Measurements from ENCODE around the gene GJB5. TPM values are rescaled to one million over a fixed set of nuclear protein-coding genes. Genes with fewer than 3 reads are reported as not detected.

GJB5 gene
- not detected in 2 replicates for total RNA-seq (2014; rRNA removed; shearing (Covaris generic))

GRCh38 chr1:34754964-34755637, at the start of gene GJB5:
TSS of gene GJB5 (plus strand) at chr1:34755047. CDS start at chr1:34757331, 2,284 bp downstream.
- no peaks in the 10 kb centered on the region for H3K36me3 ChIP-seq
- H3K9me3 ChIP-seq (replicated peaks): 0 out of 2 replicates have a peak, but pooled peaks cover 2% of the 10 kb centered on the region
- no peak within 1 kb of the TSS for H3K4me3 ChIP-seq
- no peak within 1 kb of the TSS for H3K27ac ChIP-seq
- no peaks in the 10 kb centered on the region for H3K27me3 ChIP-seq (replicated peaks)
- no peaks in the 10 kb centered on the region for H3K4me1 ChIP-seq (replicated peaks)
- DNase-seq (ENCODE audit: low read depth in 1 of 2, low spot score in 2 of 2): no peak

- Histone ChIP-seq H3K9me3 (replicated peaks) (no peaks in the 10 kb centered on the region), H3K4me3 (no peak overlapping the region), H3K4me1 (replicated peaks) (no peaks in the 10 kb centered on the region), H3K27me3 (replicated peaks) (0 out of 2 replicates have a peak, but pooled peaks cover 7% of the 10 kb centered on the region), H3K36me3 (no peaks in the 10 kb centered on the region), H3K27ac (no peak overlapping the region)
- DNase-seq (ENCODE audit: low read depth in 1 of 2, low spot score in 2 of 2): no peak
Measured at GRCh38 chr1:34705077-34705476, 49.8 kb upstream of the GJB5 start.

- H3K36me3 ChIP-seq: no peaks in the 10 kb centered on the region
Measured at GRCh38 chr1:34708106-34708505, 46.7 kb upstream of the GJB5 start.

GRCh38 chr1:34709547-34709946, 45.3 kb upstream of the GJB5 start:
- H3K9me3 ChIP-seq (replicated peaks): no peaks in the 10 kb centered on the region
- H3K27me3 ChIP-seq (replicated peaks): no peaks in the 10 kb centered on the region
- no peak overlapping the region for H3K4me3 ChIP-seq
- no peaks in the 10 kb centered on the region for H3K4me1 ChIP-seq (replicated peaks)
- H3K27ac ChIP-seq: no peak overlapping the region
- no peak for DNase-seq (ENCODE audit: low read depth in 1 of 2, low spot score in 2 of 2)
- H3K36me3 ChIP-seq: no peaks in the 10 kb centered on the region

More at GRCh38 chr1:34708106-34708505, 46.7 kb upstream of the GJB5 start:
- Histone ChIP-seq H3K27ac (no peak overlapping the region), H3K9me3 (replicated peaks) (no peaks in the 10 kb centered on the region), H3K4me3 (no peak overlapping the region), H3K4me1 (replicated peaks) (no peaks in the 10 kb centered on the region), H3K27me3 (replicated peaks) (0 out of 2 replicates have a peak, but pooled peaks cover 4% of the 10 kb centered on the region)
- DNase-seq (ENCODE audit: low read depth in 1 of 2, low spot score in 2 of 2): no peak

- Histone ChIP-seq H3K4me3 (no peak overlapping the region), H3K36me3 (no peaks in the 10 kb centered on the region)
- DNase-seq (ENCODE audit: low read depth in 1 of 2, low spot score in 2 of 2): no peak
Measured at GRCh38 chr1:34710812-34711211, 44.0 kb upstream of the GJB5 start.

GRCh38 chr1:34711485-34711884, 43.4 kb upstream of the GJB5 start:
- DNase-seq (ENCODE audit: low read depth in 1 of 2, low spot score in 2 of 2): no peak

More at GRCh38 chr1:34710812-34711211, 44.0 kb upstream of the GJB5 start:
- H3K4me1 ChIP-seq (replicated peaks): peaks cover 8% of the 10 kb centered on the region; the same call in 1 of the 2 replicates
- no peaks in the 10 kb centered on the region for H3K9me3 ChIP-seq (replicated peaks)
- no peaks in the 10 kb centered on the region for H3K27me3 ChIP-seq (replicated peaks)
- no peak overlapping the region for H3K27ac ChIP-seq

GRCh38 chr1:34712007-34712688, 42.7 kb upstream of the GJB5 start:
- no peaks in the 10 kb centered on the region for H3K9me3 ChIP-seq (replicated peaks)
- no peak overlapping the region for H3K27ac ChIP-seq
- no peaks in the 10 kb centered on the region for H3K36me3 ChIP-seq
- no peaks in the 10 kb centered on the region for H3K27me3 ChIP-seq (replicated peaks)
- no peak overlapping the region for H3K4me3 ChIP-seq
- peaks cover 12% of the 10 kb centered on the region for H3K4me1 ChIP-seq (replicated peaks)
- no peak for DNase-seq (ENCODE audit: low read depth in 1 of 2, low spot score in 2 of 2)

More at GRCh38 chr1:34711485-34711884, 43.4 kb upstream of the GJB5 start:
- no peak overlapping the region for H3K27ac ChIP-seq
- H3K27me3 ChIP-seq (replicated peaks): no peaks in the 10 kb centered on the region
- H3K4me3 ChIP-seq: no peak overlapping the region
- H3K9me3 ChIP-seq (replicated peaks): no peaks in the 10 kb centered on the region
- H3K36me3 ChIP-seq: no peaks in the 10 kb centered on the region
- H3K4me1 ChIP-seq (replicated peaks): peaks cover 12% of the 10 kb centered on the region

- Histone ChIP-seq H3K9me3 (replicated peaks) (no peaks in the 10 kb centered on the region), H3K4me3 (no peak overlapping the region), H3K27me3 (replicated peaks) (no peaks in the 10 kb centered on the region), H3K4me1 (replicated peaks) (peaks cover 12% of the 10 kb centered on the region), H3K36me3 (no peaks in the 10 kb centered on the region), H3K27ac (no peak overlapping the region)
- no peak for DNase-seq (ENCODE audit: low read depth in 1 of 2, low spot score in 2 of 2)
Measured at GRCh38 chr1:34713443-34713842, 41.4 kb upstream of the GJB5 start.

GRCh38 chr1:34714386-34714785, 40.5 kb upstream of the GJB5 start:
- no peak for DNase-seq (ENCODE audit: low read depth in 1 of 2, low spot score in 2 of 2)
- Histone ChIP-seq H3K4me1 (replicated peaks) (peaks cover 12% of the 10 kb centered on the region), H3K27me3 (replicated peaks) (no peaks in the 10 kb centered on the region)

GRCh38 chr1:34715139-34715538, 39.7 kb upstream of the GJB5 start:
- no peak overlapping the region for H3K4me3 ChIP-seq
- H3K27ac ChIP-seq: no peak overlapping the region
- no peak for DNase-seq (ENCODE audit: low read depth in 1 of 2, low spot score in 2 of 2)
- H3K36me3 ChIP-seq: no peaks in the 10 kb centered on the region
- peaks cover 12% of the 10 kb centered on the region for H3K4me1 ChIP-seq (replicated peaks)
- no peaks in the 10 kb centered on the region for H3K27me3 ChIP-seq (replicated peaks)
- no peaks in the 10 kb centered on the region for H3K9me3 ChIP-seq (replicated peaks)

More at GRCh38 chr1:34714386-34714785, 40.5 kb upstream of the GJB5 start:
- no peaks in the 10 kb centered on the region for H3K36me3 ChIP-seq
- H3K27ac ChIP-seq: no peak overlapping the region
- H3K9me3 ChIP-seq (replicated peaks): no peaks in the 10 kb centered on the region
- H3K4me3 ChIP-seq: no peak overlapping the region

GRCh38 chr1:34721241-34721640, 33.6 kb upstream of the GJB5 start:
- no peaks in the 10 kb centered on the region for H3K9me3 ChIP-seq (replicated peaks)
- H3K27me3 ChIP-seq (replicated peaks): no peaks in the 10 kb centered on the region
- no peak overlapping the region for H3K27ac ChIP-seq
- DNase-seq (ENCODE audit: low read depth in 1 of 2, low spot score in 2 of 2): no peak
- H3K4me3 ChIP-seq: no peak overlapping the region
- peaks cover under 1% of the 10 kb centered on the region; the same call in 1 of the 2 replicates for H3K4me1 ChIP-seq (replicated peaks)
- H3K36me3 ChIP-seq: no peaks in the 10 kb centered on the region

- Histone ChIP-seq H3K27ac (no peak overlapping the region), H3K36me3 (no peaks in the 10 kb centered on the region), H3K27me3 (replicated peaks) (no peaks in the 10 kb centered on the region), H3K4me1 (replicated peaks) (no peaks in the 10 kb centered on the region), H3K9me3 (replicated peaks) (no peaks in the 10 kb centered on the region), H3K4me3 (no peak overlapping the region)
- DNase-seq (ENCODE audit: low read depth in 1 of 2, low spot score in 2 of 2): no peak
Measured at GRCh38 chr1:34721646-34722355, 33.0 kb upstream of the GJB5 start.

GRCh38 chr1:34726861-34727260, 28.0 kb upstream of the GJB5 start:
- no peaks in the 10 kb centered on the region for H3K9me3 ChIP-seq (replicated peaks)
- H3K36me3 ChIP-seq: no peaks in the 10 kb centered on the region
- no peaks in the 10 kb centered on the region for H3K4me1 ChIP-seq (replicated peaks)
- H3K27me3 ChIP-seq (replicated peaks): 0 out of 2 replicates have a peak, but pooled peaks cover 3% of the 10 kb centered on the region
- no peak overlapping the region for H3K4me3 ChIP-seq
- no peak overlapping the region for H3K27ac ChIP-seq
- no peak for DNase-seq (ENCODE audit: low read depth in 1 of 2, low spot score in 2 of 2)

GRCh38 chr1:34730485-34730884, 24.4 kb upstream of the GJB5 start:
- DNase-seq (ENCODE audit: low read depth in 1 of 2, low spot score in 2 of 2): no peak
- Histone ChIP-seq H3K36me3 (no peaks in the 10 kb centered on the region), H3K4me1 (replicated peaks) (no peaks in the 10 kb centered on the region), H3K4me3 (no peak overlapping the region), H3K9me3 (replicated peaks) (no peaks in the 10 kb centered on the region), H3K27ac (no peak overlapping the region), H3K27me3 (replicated peaks) (peaks cover 8% of the 10 kb centered on the region)
